ENCODE data around the gene ARHGEF28.

The ARHGEF28 gene

DNA sequence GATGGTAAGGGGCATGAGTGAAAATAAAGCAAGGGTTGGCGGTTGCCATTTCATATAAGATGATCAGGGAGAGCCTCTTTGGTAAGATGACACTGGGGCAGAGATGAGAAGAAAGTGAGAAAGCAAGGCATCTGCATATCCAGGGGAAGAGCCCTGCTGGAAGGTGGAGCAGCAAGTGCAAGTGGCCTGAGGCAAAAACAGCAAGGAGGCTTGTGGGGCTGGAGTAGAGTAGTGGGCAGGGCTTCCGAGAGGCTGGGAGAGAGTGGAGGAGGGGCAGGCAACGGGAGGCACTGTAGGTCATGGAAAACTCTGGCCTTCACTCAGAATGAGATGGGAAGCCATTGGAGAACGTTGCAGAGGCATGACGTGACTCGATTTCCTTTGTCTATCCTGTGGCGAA, 199.2 kb downstream of the ARHGEF28 start:
- DNase-seq (ENCODE audit: low spot score), result no peak
- TF ChIP-seq CTCF (IDR thresholded peaks at IDR 0.05; ENCODE audit: extremely low read depth, missing control alignments), result no peak

GRCh38 chr5:73825736-73826135, 199.7 kb downstream of the ARHGEF28 start:
- TF ChIP-seq CTCF (IDR thresholded peaks at IDR 0.05; ENCODE audit: extremely low read depth, missing control alignments), result no peak
- DNase-seq (ENCODE audit: low spot score), result no peak

DNA sequence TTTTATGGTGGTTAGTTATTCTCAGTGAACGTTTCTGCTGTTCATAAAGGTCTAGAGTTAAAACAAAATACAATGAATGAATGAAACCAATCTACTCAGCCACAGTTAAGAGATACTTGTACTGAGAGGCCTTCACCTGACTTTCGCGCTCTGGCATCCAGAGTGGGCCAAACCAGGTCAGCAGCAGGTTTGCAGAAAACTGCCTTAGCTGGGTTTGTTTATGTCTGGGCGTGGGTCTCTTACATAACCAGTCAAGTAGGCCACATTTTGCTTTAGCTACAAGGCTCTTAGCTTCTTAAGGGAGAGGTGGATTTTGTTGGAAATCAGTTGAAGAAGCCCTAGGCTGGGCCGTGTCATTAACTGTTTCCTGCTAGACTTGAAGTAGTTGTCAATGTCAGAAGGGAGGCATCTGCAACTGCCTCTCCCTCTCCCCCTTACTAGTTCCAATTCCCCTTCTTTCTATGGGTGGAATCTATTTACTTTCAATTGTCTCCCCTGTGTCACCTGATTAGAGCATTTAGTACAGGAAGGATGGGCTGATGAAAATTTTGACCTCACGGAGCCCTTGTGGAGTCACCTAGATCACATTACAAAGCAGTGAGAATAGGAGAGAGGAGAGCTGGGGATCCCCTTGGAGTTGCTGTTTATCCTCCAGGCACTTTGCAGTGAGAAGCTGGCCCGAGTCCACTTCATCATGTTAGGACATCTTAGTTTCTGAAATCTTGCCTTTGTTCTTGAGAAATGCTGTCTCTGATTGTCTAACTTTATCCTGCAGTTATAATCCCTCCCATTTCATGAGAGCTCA, 200.5 kb downstream of the ARHGEF28 start:
- no peak for TF ChIP-seq CTCF (IDR thresholded peaks at IDR 0.05; ENCODE audit: extremely low read depth, missing control alignments)
- no peak for DNase-seq (ENCODE audit: low spot score)

- no peak for TF ChIP-seq CTCF (IDR thresholded peaks at IDR 0.05; ENCODE audit: extremely low read depth, missing control alignments)
- no peak for DNase-seq (ENCODE audit: low spot score)
These were observed 201.1 kb downstream of the ARHGEF28 start for GRCh38 chr5:73827106-73827450.

DNA sequence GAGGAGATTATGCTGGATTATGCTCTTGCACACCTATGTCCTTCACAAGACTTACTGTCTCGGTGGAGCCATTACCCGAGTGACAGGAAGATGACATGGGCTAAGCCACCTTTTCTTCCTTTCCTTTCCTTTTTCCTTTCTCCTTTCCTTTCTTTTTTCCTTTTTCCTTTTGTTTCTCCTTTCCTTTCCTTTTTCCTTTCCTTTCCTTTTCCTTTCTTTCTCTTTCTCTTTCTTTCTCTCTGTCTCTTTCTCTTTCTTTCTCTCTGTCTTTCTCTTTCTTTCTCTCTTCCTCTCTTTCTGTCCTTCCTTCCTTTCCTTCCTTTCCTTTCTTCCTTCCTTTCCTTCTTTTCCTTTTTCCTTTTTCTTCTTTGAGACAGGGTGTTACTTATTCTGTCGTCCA, 202.5 kb downstream of the ARHGEF28 start:
- no peak for TF ChIP-seq CTCF (IDR thresholded peaks at IDR 0.05; ENCODE audit: extremely low read depth, missing control alignments)
- no peak for DNase-seq (ENCODE audit: low spot score)

DNA sequence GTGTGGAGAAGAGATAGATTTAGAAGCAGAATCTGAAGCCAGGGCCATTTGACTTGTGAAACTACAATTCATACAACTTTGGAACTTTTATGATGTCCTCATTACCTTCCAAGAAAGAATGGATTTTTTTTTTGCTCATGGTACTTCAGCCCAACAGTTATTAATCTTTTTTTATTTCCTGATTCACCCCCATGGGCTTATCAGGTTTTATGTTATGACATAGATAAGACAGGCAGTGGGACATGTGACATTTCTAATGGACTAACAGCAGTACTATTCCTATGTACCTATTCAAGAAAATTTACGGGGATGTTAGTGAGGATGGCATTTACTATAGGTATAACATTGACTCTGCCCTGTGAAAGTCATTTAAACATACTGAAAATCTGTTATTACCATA, 204.7 kb downstream of the ARHGEF28 start:
- no peak for DNase-seq (ENCODE audit: low spot score)
- TF ChIP-seq CTCF (IDR thresholded peaks at IDR 0.05; ENCODE audit: extremely low read depth, missing control alignments), result no peak

GRCh38 chr5:73831066-73831465, 205.1 kb downstream of the ARHGEF28 start:
- no peak for TF ChIP-seq CTCF (IDR thresholded peaks at IDR 0.05; ENCODE audit: extremely low read depth, missing control alignments)
- DNase-seq (ENCODE audit: low spot score), result no peak
